Measurements from ENCODE around the gene CFHR3. TPM values are rescaled to one million over a fixed set of nuclear protein-coding genes. Genes with fewer than 3 reads are reported as not detected.
"Not testable (repeated sequence)": the region's sequence is repeated elsewhere in the genome, so short reads cannot be mapped to it uniquely, and the experiment has no call there.

The CFHR3 gene
- total RNA-seq, 1 experiment from 2014 or later = not detected

DNA sequence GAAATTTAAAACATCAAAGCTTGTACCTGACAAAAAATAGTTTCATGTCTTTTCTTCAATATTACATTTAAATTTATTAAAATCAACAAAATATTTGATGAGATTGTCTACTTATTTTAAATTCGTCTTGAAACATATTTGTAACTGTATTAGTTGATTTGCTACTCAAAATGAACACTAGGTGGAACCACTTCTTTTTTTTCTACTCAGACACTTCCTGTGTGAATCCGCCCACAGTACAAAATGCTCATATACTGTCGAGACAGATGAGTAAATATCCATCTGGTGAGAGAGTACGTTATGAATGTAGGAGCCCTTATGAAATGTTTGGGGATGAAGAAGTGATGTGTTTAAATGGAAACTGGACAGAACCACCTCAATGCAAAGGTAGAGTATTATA lies 53.2 kb downstream of the CFHR3 start:
- H3K36me3 Mint-ChIP-seq (ENCODE audit: insufficient read depth, unreplicated experiment); H3K27ac Mint-ChIP-seq (ENCODE audit: low read depth, unreplicated experiment); H3K9me3 Mint-ChIP-seq (ENCODE audit: unreplicated experiment); BruUV-seq (replicated peaks); POLR2A ChIA-PET; H3K4me3 Mint-ChIP-seq (ENCODE audit: unreplicated experiment); H3K27me3 Mint-ChIP-seq (ENCODE audit: insufficient read depth, unreplicated experiment); H3K4me1 Mint-ChIP-seq (ENCODE audit: insufficient read depth, unreplicated experiment): not testable (repeated sequence)
- DNase-seq (ENCODE audit: unreplicated experiment) = peak; percentile 70
- TF ChIP-seq, protein P1, sequence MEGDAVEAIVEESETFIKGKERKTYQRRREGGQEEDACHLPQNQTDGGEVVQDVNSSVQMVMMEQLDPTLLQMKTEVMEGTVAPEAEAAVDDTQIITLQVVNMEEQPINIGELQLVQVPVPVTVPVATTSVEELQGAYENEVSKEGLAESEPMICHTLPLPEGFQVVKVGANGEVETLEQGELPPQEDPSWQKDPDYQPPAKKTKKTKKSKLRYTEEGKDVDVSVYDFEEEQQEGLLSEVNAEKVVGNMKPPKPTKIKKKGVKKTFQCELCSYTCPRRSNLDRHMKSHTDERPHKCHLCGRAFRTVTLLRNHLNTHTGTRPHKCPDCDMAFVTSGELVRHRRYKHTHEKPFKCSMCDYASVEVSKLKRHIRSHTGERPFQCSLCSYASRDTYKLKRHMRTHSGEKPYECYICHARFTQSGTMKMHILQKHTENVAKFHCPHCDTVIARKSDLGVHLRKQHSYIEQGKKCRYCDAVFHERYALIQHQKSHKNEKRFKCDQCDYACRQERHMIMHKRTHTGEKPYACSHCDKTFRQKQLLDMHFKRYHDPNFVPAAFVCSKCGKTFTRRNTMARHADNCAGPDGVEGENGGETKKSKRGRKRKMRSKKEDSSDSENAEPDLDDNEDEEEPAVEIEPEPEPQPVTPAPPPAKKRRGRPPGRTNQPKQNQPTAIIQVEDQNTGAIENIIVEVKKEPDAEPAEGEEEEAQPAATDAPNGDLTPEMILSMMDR (IDR thresholded peaks at IDR 0.05; ENCODE audit: unreplicated experiment) = peak; percentile 27
- intact Hi-C loops (cut with micrococcal nuclease) = loop anchor here (1.0 to 10.0 kb wide), 2 partner anchors 237 to 529 kb away; partner anchors contain the start of gene F13B
- CTCF ChIA-PET = interaction anchor here (0.9 to 2.1 kb wide), 2 partner anchors 326 to 529 kb away, joined by 3 to 12 read pairs; no protein-coding TSS in a partner anchor

Other genes with a start within 250 kb of the CFHR3 start
- gene KCNT2, start 166.4 kb upstream of the CFHR3 start, total RNA-seq (2022) = 1.2 and 1.5 TPM in 2 replicates
- 21.3 and 31.6 TPM in 2 replicates for gene CFH, start 122.8 kb upstream of the CFHR3 start, total RNA-seq (2022)
- gene CFHR1, start 44.9 kb downstream of the CFHR3 start, total RNA-seq (2022) = not detected in 2 replicates
- gene CFHR4, start 113.2 kb downstream of the CFHR3 start, total RNA-seq (2022) = not detected in 2 replicates
- not detected in 2 replicates for gene CFHR2, start 168.9 kb downstream of the CFHR3 start, total RNA-seq (2022)
- gene CFHR5, start 202.7 kb downstream of the CFHR3 start, total RNA-seq (2022) = not detected in 2 replicates